HG03045 (cell line): ENCODE measurements around the gene KCNJ1.

ENCODE experiments used
- ATAC-seq: cut with Tn5 transposase; IDR thresholded peaks from one replicate; pipeline ENCODE4 v1.9.1; 2021; ENCODE audit warnings: mild to moderate bottlenecking, moderate library complexity; ENCODE audit not compliant: unreplicated experiment

Gene KCNJ1

DNA sequence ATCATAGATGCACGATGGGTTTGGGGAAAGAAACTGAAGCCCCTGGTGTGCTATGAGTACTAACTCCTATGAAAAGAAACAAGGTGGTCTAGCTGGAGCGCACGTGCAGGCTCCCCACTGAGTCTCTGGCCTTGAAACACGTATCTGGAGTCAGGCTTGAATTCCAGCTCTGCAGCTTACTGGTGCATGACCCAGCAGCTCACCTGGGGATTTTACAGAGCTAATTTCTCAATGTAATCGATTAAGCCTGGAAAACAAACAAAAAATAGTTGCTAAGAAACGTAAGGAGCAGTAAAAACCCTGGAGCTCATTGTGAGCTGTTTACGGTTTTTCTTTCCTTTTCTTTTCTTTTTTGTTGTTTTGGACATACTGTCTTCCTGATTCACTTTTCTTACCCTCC lies 12.3 kb downstream of the KCNJ1 start:
- ATAC-seq, result no peak

- ATAC-seq, result no peak
Measured at GRCh38 chr11:128853559-128853958, 13.5 kb downstream of the KCNJ1 start.

- ATAC-seq, result no peak
Measured at GRCh38 chr11:128852327-128853023, 14.6 kb downstream of the KCNJ1 start.

GRCh38 chr11:128848815-128849455 lies 18.2 kb downstream of the KCNJ1 start:
- ATAC-seq, result peak; percentile 86

DNA sequence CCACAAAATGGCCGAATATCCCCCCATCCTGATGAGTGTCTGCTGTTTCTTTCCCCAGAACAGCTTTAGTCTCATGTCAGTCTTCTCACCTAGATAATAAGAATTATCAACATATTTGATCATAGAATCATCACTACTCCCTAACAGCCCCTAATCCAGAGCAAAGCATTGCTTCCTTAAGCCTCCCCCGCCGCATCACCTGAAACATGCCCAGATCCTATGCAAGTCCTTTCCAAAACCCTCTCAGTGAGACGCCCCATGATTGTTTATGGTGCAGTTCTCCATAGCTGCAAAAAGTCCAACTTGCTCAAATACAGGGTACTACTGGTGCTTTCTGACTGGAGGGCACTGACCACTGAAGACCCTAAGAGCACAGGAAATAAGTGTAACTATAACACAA lies 20.1 kb downstream of the KCNJ1 start:
- no peak for ATAC-seq

DNA sequence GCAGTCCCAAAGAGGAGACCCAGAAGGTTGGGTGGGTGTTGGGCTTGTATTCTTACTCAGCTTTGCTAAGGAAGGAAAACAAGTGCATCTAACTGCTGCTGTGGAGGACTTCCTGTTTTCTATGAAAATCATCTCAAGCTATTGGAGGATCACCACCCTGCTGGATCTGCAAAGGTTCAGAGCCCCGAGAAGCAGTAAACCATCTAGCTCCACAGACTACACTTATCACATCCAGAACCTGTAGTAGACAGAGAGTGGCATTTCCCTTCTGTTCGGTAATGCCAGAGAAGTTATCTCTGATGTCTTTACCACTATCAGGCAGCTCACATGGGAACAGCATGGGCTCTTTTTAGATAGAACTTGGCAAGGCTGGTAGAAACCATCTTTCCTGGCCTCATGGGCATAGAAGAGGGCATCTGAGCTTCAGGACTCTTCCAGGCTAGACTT lies 21.7 kb downstream of the KCNJ1 start:
- no peak for ATAC-seq

DNA sequence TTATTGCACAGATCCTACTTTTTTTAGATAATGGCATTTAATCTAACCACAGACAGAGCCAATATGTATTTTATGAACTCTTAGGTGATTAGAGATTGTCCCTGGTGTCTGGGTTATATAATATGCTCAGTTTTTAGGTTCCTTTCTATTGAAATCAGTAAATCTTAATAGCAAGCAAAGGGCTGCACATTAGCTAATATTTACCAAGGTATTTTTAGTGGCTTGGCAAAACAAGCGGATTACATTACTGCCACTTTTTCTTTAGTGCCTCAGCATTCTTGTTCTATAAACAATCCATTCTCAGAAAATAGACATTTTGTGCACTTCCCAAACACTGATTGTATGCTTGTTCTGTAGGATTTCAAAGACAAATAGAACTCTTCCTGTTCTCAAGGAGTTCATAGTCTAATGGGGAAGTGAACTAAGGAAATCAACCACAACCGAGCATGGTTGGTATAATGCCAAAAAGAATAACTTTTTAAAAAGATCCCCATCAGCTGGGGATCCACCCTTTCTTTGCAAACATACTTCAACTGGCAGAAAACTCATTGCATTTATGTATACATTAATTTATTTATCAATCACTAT lies 23.8 kb downstream of the KCNJ1 start:
- no peak for ATAC-seq

GRCh38 chr11:128841461-128842072 lies 25.5 kb downstream of the KCNJ1 start:
- ATAC-seq, result no peak

DNA sequence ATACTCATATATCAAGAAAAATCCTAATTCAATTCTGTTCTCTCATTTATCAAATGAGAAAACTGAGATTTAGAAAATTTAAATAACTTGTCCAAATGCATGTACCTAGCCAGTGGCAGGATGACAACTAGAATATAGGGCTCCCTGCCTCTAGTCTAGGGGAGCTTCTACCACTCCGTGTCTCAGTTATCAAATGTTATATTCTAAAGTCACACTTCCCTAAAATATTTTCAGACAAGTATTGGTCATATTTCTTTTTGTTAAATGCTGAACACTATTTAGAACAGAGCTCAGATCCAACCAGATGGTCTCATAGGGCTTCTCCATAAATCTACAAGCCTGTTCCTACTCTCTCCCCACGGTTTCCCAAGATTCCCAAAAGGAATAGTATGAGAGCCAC lies 26.3 kb downstream of the KCNJ1 start:
- ATAC-seq, result no peak

- ATAC-seq, result no peak
Measured at GRCh38 chr11:128840137-128840536, 27.0 kb downstream of the KCNJ1 start.

- no peak for ATAC-seq
Measured at GRCh38 chr11:128839081-128839480, 28.0 kb downstream of the KCNJ1 start.

DNA sequence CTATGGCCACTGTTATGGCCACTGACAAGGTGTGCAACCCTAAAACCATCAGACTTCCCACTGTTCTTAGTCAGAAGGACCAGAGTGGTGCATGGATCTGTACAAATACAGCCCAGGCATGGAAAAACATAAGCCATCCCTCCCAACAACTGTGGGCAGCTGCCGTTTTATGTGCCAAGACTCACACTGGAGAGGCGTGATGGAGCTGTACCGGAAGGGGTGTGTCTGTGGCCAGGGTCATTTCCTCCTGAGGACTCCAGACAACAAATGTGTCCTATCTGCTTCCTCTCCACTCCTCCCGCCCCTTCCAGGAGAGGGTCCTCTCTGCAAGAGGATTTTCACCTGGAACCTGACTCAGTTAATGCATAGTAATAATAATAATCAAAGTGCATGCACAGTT lies 29.5 kb downstream of the KCNJ1 start:
- ATAC-seq, result no peak

DNA sequence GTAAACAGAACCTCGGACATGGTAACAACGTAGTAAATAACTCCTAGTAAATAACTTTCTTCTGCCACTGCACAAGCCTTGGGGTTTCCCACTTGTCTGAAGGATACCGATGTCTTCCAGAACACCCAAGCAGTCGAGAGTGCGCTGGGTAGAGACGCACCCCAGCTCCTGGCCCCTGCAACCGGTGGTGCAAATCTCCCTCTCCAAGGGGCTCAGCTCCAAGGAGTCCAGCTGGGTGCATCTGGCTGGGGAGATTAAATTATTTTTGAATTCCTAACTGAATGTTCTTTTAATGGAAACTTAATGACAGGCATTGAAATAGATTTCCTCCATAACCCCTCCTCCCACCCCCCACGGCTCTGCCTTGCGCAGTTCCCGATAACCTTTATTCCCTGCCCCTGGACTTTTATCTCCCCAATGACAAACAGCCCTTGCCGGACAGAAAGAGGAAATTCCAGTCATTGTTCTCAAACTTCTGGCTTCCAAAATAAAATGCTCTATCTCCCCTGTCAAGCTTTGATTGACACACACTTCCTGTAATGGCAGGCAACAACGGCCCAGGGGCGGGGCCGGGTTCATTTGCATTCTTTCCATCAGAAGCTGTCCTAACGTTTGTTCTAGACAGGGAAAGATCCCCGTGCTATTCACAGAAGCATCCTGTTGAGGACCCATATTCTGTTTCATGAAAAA lies 31.2 kb downstream of the KCNJ1 start:
- no peak for ATAC-seq

DNA sequence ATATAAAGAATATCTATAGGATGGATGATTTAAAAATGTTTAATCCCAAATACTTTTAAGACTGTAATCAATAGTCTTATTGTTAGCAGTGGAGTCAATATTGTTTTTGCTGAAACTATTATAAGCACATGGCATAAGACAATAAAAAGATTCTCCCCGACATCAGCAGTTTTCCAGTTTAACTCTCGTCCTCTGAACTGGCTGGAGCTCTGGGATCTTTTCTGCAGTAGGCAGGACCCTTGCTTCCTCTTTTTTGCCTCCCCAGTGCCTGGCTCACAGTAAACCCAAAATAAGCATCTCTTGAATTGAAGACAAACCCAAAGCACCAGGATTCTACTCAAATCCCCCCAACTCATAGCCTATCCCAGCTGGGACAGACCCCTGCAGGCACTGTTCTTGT lies 32.9 kb downstream of the KCNJ1 start:
- ATAC-seq, result no peak

- ATAC-seq, result no peak
Measured at GRCh38 chr11:128832121-128832497, 35.0 kb downstream of the KCNJ1 start.

DNA sequence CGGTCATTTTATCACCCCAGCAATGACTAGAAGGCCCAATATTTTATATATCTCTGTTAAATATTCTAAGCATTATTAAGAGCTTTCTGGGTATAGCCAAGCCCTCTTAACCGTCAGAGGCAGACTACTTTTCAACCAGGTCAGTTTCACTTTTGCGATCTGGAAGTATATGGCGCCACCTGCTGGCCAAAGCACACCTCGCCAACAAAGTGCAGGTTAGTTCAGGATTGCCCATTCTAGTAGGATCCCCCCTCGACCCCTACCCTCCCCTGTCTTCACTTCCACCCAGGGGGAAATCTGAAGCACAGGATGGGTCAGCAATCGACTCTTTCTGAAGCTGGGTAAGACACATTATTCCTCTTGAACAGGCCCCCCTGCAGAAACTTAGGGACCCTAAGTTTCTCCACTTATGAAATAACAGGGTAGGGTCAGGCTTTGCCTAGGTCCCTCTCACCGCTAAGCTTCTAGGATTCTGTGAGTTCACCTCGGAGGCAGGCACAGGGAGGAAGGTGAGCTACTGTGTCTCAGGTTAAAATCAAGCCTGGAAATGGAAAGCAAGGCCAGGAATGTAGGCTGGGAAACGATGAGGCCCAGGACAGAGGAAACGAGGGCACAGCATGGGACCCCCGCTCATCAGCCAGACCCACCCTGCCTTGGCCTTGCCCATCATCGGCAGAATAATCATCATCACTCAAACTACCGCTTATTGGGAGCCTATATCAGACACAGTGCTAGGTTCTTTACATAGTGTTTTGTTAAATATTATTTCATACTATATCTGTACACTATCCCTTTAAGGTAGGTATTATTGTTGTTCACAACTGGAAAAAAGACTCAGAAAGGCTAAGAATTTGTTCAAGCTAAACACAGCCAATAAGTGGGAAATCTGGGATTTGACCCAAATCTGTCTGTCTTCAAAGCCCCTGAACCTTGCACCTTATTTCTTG lies 35.6 kb downstream of the KCNJ1 start:
- peak; percentile 75 for ATAC-seq

GRCh38 chr11:128830290-128831173 lies 36.6 kb downstream of the KCNJ1 start:
- peak; percentile 20 for ATAC-seq

- no peak for ATAC-seq
Measured at GRCh38 chr11:128828350-128828749, 38.7 kb downstream of the KCNJ1 start.

DNA sequence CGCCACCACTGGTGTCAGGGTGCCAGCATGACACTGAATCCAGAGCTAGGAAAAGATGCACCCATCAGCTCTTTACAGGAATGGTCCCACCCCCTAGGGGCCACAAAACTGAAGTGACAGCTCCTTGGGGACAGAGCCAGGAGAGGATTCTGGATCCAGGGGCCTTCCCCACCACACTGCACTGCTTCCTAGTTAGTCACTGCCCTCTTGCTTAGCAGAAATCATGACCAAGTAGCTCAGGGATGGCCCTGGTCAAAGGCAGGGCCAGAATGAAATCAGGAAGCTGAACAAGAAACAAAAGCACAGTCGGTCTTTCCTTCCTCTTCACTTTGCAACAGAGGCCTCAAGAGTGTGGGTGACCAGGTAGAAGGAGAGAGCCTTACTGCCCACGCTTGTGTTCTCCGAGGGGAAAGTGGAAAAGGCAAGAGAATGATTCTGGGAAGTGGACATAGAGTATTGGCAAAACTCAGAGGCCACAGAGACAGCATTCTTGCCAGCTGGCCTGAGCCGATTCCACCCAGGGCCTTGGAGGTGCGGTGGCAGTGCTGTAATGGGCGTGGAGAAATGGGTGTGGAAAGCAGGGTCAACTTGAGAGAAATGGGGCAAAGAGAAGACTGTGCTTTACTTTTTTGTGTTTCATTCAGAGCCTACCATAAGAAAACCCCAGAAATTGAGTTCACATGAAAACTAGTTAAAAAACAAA lies 39.8 kb downstream of the KCNJ1 start:
- no peak for ATAC-seq
